AG04450 (cell line): ENCODE results near the gene GCHFR. TPM values are rescaled to one million over a fixed set of nuclear protein-coding genes. Genes with fewer than 3 reads are reported as not detected.

ENCODE experiments used
- CTCF ChIA-PET: fragments of 300-600, 350-600 bp; formaldehyde crosslinking; extraction: SDS; loops from one replicate; lab custom pipeline; 2022; ENCODE audit warnings: antibody characterized with exemption, inconsistent platforms; lab: Charles Lee
- POLR2A ChIA-PET: fragments of 350-600 bp; formaldehyde crosslinking; extraction: SDS; loops from one replicate; lab custom pipeline; 2021; ENCODE audit warnings: antibody characterized with exemption, inconsistent platforms; lab: Yijun Ruan, JAX
- DNase-seq: peaks from one replicate; pipeline ENCODE4 v3.0.0-alpha.2; 2011; ENCODE audit warnings: low read depth, low spot score
- H3K27ac ChIP-seq: one replicate; pipeline ENCODE4 v1.5.1; 2012; ENCODE audit warnings: low read depth, low read length, control low read depth
- H3K27me3 ChIP-seq: one replicate; pipeline ENCODE4 v1.6.0; 2012; ENCODE audit warnings: low read length; ENCODE audit not compliant: control insufficient read depth, insufficient read depth
- H3K4me3 ChIP-seq: 2 replicates; pipeline ENCODE4 v1.5.1; 2011; ENCODE audit warnings: mild to moderate bottlenecking, low read depth, low read length, control low read depth
- H3K9me3 ChIP-seq: 2 replicates; pipeline ENCODE4 v1.5.1; 2012; ENCODE audit warnings: low read length; ENCODE audit not compliant: control insufficient read depth, insufficient read depth
- CTCF ChIP-seq: IDR thresholded peaks from 2 replicates; pipeline ENCODE4 v1.5.1; 2011; ENCODE audit warnings: low read depth, low read length, control low read depth, inconsistent platforms
- polyA plus RNA-seq: library from polyadenylated mRNA; depleted of rRNA; stranded (reverse); fragments of >200 nt; gene quantifications from 2 replicates; pipeline ENCODE4 v1.2.3, GENCODE V29; 2011; rRNA removed
- small RNA-seq: library from RNA; depleted of rRNA; stranded (forward); fragments of <200 nt; gene quantifications from one replicate; pipeline ENCODE3, GENCODE V24; 2012; ENCODE audit warnings: low read depth; ENCODE audit not compliant: insufficient read length

Gene GCHFR
- polyA plus RNA-seq, 1 experiment = 4.2 TPM

DNA sequence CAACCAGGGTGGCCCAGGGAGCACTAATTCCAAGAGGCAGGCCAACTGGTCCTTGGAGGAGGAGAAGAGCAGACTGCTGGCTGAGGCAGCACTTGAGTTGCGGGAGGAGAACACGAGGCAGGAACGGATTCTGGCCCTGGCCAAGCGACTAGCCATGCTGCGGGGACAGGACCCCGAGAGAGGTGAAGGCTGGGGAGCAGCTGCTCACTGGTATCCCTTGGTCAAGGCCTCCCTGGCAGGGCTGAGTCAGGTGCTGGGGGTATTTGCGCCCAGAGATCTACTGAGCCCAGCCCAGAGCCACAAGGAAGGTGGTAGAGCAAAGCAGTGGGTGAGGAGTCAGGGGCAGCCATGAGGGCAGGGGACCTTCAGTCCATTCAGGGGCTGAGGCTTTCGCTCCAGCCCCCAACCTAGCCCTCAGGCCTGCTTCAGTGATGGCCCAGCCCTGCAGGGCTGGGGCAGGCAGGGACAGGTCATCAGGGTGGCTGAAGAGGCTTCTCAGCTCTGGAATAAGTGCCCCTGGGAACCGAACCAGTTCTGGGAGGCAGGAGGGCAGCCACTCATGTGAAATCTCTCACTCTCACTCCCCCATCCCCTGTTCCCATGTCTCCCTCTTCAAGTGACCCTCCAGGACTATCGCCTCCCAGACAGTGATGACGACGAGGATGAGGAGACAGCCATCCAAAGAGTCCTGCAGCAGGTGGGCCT lies 49.0 kb downstream of the GCHFR start:
- TF ChIP-seq CTCF = no peak
- Histone ChIP-seq H3K4me3 (no peak overlapping the region), H3K27me3 (no peaks in the 10 kb centered on the region), H3K27ac (no peak overlapping the region), H3K9me3 (no peaks in the 10 kb centered on the region)
- no peak for DNase-seq
- ChIA-PET POLR2A (no interaction called here), CTCF (no interaction called here)

GRCh38 chr15:40815042-40815698 lies 51.3 kb downstream of the GCHFR start:
- Histone ChIP-seq H3K27me3 (no peaks in the 10 kb centered on the region), H3K27ac (no peak overlapping the region), H3K9me3 (no peaks in the 10 kb centered on the region), H3K4me3 (no peak overlapping the region)
- POLR2A ChIA-PET = interaction anchor here (1.5 kb wide), 1 partner anchor 8 kb away, joined by 4 read pairs; the partner anchor contains the start of genes DNAJC17 and ZFYVE19
- DNase-seq = no peak
- CTCF ChIA-PET = no interaction called here
- no peak for TF ChIP-seq CTCF

Small RNA genes lying within 50 kb of the gene (small RNA-seq; reads per million reads assigned to genes)
- not detected for gene SUMO2P15

Other genes with a start within 250 kb of the GCHFR start
- 14.0 and 16.7 TPM in 2 replicates for gene CCDC32, start 199.0 kb upstream of the GCHFR start, polyA plus RNA-seq
- 5.9 and 7.0 TPM in 2 replicates for gene RPUSD2, start 194.8 kb upstream of the GCHFR start, polyA plus RNA-seq
- gene KNL1, start 169.8 kb upstream of the GCHFR start, polyA plus RNA-seq = 3.0 and 5.6 TPM in 2 replicates
- 5.1 and 6.0 TPM in 2 replicates for gene RAD51, start 68.9 kb upstream of the GCHFR start, polyA plus RNA-seq
- gene RMDN3, start 8.8 kb upstream of the GCHFR start, polyA plus RNA-seq = 19.2 and 19.5 TPM in 2 replicates
- 0.05 TPM in 2 replicates for gene C15orf62, start 5.9 kb downstream of the GCHFR start, polyA plus RNA-seq
- 15.6 and 20.3 TPM in 2 replicates for gene ZFYVE19, start 43.0 kb downstream of the GCHFR start, polyA plus RNA-seq
- 25.8 and 31.7 TPM in 2 replicates for gene DNAJC17, start 43.4 kb downstream of the GCHFR start, polyA plus RNA-seq
- not detected in 2 replicates for gene PPP1R14D, start 64.6 kb downstream of the GCHFR start, polyA plus RNA-seq
- 0.87 and 0.94 TPM in 2 replicates for gene SPINT1, start 80.0 kb downstream of the GCHFR start, polyA plus RNA-seq
- 0.04 and 0.10 TPM in 2 replicates for gene RHOV, start 110.2 kb downstream of the GCHFR start, polyA plus RNA-seq
- 18.7 and 25.7 TPM in 2 replicates for gene VPS18, start 130.4 kb downstream of the GCHFR start, polyA plus RNA-seq
- gene DLL4, start 165.3 kb downstream of the GCHFR start, polyA plus RNA-seq = 1.5 and 2.6 TPM in 2 replicates
- gene CHAC1, start 189.4 kb downstream of the GCHFR start, polyA plus RNA-seq = 106 and 154 TPM in 2 replicates